Smooth muscle cell of the brain vasculature (primary cell): ENCODE results near the gene DHRS9.
A peak's percentile ranks its signal among the peaks of the same experiment; 100 is the strongest.
"Not testable (repeated sequence)": the region's sequence is repeated elsewhere in the genome, so short reads cannot be mapped to it uniquely, and the experiment has no call there.

Experiments
- DNase-seq: peaks from one replicate; pipeline ENCODE4 v3.0.0-alpha.2; 2012; ENCODE audit warnings: low read depth, low spot score

The DHRS9 gene

DNA sequence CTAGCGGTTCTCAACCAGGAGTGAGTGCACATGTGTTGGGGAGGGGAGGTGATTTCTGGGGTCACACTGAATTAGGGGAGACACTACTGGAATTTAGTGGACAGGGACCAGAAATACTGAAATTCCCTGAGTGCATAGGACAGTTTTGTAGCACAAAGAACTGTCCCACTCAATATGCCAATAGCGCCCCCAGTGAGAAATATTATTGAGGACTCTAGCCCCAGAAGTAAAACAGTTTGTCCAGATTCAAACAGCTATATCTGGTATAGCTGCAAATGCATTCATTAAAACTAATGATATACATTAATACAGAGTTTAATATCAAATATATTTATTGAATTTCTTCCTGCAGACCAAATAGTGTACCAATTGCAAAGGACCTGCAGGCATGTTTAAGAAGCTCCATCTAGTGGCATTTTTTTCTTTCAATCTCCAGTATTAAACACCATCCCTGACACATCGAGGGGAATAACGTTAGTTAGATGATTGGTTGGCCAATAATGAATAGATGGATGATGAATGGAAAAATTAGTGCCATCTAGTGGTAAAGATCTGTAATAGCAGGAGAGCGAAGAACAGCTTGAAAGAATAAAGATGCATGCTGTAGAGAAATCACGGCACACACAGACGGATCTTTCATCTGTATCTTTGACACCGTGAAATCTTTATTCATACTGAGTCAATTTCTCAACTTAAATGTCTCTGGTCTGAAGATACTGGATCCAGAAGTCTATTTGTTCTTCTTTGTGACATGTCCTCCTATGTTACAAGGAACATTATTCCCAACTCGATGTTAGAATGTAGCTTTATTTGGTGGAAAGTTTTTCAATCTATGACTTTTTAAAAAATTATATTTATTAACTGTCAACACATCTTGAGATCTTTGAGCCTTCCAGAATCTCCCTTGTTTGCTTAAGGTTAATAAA, 62.5 kb downstream of the DHRS9 start:
- DNase-seq: no peak

DNA sequence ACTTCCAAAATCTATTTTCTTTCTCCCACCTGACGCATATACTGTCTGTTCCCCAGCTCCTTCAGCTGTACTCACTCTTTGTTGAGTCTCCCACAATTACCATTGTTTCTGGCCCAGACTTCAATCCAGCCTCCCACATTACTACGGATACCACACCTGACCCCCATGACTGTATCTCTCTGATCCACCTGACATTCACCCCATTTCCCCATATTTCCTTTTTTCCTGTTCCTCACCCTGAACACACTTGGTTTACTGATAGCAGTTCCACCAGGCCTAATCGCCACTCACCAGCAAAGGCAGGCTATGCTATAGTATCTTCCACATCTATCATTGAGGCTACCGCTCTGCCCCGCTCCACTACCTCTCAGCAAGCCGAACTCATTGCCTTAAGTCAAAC, 64.9 kb downstream of the DHRS9 start:
- DNase-seq: not testable (repeated sequence)

DNA sequence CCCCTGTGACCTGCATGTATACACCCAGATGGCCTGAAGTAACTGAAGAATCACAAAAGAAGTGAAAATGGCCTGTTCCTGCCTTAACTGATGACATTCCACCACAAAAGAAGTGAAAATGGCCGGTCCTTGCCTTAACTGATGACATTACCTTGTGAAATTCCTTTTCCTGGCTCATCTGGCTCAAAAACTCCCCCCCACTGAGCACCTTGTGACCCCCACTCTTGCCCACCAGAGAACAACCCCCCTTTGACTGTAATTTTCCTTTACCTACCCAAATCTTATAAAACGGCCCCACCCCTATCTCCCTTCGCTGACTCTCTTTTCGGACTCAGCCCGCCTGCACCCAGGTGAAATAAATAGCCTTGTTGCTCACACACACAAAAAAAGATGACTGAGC, 67.1 kb downstream of the DHRS9 start:
- DNase-seq: not testable (repeated sequence)

DNA sequence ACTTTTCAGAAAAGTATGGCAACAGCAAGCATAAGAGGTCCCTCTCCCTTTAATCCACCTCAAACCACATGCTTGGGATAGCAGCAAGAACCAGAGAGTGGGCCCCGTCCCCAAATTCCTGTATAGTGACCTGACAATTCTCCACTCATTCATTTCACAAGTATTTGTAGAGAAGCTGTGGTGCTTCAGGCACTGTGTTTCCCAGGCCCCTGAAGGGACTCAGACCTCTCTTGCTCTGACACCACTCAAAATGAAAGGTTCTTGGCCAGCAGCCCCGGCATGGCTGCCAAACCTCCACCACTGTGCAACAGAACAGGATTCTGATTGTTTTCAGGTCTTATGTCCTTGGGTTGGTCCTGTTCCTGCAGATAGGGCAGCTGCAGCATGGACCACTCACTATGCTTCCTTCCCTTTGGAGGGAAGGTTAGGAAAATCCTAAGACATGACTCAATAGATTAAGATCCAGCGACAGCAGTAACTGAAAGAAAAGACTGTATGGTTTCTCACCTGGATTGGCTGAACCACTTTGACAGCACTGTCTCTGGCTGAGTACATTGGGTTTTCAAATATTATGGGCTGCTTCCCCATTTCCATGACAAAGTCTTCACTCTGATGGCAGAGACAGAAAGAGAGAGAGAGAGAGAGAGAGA, 67.6 kb downstream of the DHRS9 start:
- DNase-seq: no peak

DNA sequence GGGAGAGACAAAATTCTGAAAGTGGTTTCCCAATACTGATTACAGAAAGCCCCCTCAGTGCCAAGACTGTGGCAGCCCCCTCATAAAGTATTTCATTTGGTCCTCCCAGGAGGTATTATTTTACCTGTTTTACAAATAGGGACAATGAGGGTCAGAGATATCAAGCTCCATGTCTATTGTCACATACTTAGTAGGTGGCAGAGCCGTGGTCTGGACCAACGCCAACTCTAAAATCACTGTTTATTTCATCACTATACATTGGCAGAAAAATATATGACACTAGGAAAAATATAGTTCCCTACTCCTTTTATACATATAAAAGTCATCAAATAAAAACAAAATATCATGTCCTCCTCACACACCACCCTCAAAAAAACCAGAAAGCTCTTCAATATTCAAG, 68.6 kb downstream of the DHRS9 start:
- no peak for DNase-seq

DNA sequence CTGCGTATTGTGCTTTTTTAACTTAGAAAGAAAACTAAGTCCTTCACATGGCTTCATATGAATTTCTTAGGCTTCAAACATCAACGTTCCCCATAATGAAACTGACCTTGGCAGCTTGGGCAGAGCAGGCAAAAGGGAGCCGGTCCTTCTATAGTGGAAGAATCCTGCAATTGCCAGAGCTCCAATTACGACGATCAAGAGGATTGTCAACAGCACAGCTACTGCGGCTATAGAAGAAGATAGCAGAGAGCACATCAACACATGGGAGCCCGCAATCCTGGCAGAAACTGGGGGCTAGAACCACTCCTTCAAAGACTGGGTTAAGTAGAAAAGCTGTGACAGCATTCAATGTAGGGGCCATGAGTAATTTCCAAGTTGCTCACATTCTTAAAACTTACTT, 69.8 kb downstream of the DHRS9 start:
- no peak for DNase-seq

DNA sequence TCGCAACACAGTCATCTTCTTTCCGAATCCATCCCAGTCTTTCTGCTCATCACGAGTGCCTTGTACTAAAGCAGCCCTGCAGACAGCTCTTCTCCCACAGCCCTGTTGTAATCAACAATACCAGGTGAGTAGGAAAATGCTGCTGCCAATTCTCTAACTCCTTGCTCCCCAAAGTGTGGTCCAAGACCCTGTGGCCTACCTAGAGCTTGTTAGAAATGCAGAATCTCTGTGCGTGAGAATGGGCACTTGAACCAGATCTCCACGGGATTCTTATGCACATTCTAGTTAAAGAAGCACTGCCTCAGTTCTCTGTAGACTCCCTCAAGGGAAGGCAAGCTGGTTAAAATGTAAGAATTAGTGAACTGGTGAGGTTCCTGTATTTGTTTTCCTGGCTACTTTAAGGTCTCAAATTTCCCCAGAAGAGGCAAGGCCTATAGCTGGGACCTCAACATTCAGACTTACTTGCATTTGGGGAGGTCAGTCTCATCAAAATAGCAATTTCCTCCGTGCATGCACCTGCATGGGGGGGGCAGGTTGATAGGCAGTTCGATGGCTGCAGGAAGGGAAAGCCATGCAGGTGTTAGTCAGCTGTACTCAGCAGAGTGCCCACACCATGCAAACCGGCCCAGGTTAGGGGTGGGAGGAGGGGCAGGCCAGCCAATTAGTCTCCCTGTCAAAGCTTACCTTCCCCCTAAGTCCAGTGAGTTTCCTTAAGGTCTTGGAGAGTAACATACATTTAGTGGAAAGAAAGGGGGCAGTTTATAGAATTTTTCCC, 70.8 kb downstream of the DHRS9 start:
- DNase-seq: no peak

DNA sequence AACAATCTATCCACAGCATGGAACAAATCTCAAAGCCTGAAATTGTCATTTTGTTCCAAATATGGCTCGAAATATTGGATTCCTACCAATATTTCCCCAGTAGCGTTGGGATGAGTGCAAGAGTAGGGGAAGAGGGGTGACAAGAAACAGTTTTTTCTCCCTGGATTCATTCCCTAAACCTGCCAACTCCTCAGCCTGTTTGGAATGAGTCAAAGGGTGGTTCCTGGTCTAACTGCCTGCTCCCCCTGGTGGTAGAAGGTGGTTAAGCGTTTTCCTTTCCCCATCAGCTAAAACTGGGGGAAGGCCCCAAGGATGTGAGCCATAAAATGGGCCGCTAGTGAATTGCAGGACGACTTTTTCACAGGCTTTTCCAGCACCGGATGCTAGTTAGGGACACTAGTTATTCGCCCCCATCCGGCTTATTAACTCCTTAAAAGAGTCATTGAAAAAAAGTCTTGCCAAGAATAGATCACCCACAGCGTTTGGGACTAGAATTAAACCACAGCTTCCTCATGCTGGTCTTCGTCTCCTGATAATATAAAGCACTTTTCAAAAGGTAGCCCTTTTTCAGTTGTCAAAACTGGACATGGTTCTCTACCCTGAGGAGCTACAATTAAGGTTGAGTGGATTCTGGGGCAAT, 72.5 kb downstream of the DHRS9 start:
- DNase-seq: peak; percentile 15

DNA sequence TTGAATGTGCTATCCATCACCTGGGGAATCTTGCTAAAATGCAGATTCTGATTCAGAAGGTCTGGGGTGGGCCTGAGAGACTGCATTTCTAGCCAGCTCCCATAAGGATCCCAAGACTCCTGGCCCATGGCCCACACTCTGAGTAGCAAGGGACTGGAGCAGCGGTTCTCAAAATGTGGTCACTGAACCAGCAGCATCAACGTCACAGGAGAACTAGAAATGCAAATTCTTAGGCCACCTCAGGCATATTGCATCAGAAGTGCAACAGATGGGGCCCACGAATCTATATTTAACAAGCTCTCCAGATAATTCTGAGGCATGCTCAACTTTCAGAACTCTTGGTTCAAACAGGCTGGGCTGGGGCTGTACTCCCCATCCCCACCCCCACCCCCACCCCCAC, 74.6 kb downstream of the DHRS9 start:
- no peak for DNase-seq
